AG10803 (cell line): Measurements from ENCODE around the gene MEF2D.

ENCODE experiments used
- DNase-seq: peaks from one replicate; pipeline ENCODE4 v3.0.0; 2010; ENCODE audit warnings: low read depth
- H3K4me3 ChIP-seq: 2 replicates; pipeline ENCODE4 v1.5.1; 2011; ENCODE audit warnings: mild to moderate bottlenecking, low read length, control low read depth
- TF ChIP-seq, protein P1 (sequence below): conservative IDR thresholded peaks from 2 replicates; pipeline ENCODE4 v1.5.1; 2011; ENCODE audit warnings: mild to moderate bottlenecking, low read length, control low read depth, inconsistent platforms

Gene MEF2D

GRCh38 chr1:156534424-156535060 is 34.0 kb upstream of the MEF2D start:
- no peak for DNase-seq
- TF ChIP-seq, protein P1, sequence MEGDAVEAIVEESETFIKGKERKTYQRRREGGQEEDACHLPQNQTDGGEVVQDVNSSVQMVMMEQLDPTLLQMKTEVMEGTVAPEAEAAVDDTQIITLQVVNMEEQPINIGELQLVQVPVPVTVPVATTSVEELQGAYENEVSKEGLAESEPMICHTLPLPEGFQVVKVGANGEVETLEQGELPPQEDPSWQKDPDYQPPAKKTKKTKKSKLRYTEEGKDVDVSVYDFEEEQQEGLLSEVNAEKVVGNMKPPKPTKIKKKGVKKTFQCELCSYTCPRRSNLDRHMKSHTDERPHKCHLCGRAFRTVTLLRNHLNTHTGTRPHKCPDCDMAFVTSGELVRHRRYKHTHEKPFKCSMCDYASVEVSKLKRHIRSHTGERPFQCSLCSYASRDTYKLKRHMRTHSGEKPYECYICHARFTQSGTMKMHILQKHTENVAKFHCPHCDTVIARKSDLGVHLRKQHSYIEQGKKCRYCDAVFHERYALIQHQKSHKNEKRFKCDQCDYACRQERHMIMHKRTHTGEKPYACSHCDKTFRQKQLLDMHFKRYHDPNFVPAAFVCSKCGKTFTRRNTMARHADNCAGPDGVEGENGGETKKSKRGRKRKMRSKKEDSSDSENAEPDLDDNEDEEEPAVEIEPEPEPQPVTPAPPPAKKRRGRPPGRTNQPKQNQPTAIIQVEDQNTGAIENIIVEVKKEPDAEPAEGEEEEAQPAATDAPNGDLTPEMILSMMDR: no peak
- H3K4me3 ChIP-seq: no peak overlapping the region

DNA sequence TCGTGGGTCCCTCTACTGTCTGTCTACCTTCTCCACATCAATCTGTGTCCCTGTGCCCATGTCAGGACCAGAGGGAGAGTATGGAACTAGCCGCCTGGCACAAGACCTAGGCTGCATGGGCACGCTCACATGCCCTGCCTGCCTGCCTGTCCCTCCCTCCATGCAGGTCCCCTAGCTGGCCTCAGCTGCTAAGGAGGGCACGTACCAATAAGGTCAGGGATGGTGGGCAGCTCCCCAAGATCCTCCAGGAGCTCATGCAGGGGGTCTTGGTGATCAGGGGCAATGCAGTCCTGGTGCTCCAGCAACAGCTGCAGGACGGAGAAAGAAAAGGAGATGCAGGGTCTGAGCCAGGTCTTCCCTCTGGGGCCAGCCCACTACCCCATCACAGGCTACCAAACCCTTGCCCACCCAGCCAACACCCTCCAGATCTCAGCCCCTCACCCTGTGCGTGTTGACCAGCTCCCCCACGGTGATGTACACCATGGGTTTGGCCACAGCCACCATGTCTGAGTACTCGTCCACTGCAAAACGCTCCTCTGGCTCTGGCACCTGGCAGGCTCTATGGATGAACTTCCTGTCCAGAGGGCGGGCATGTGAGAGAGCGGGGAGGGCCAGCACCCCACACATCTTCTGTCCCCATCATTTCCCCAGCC is 33.1 kb upstream of the MEF2D start:
- no peak overlapping the region for H3K4me3 ChIP-seq
- TF ChIP-seq, protein P1: no peak
- no peak for DNase-seq

- no peak for DNase-seq
- no peak overlapping the region for H3K4me3 ChIP-seq
- TF ChIP-seq, protein P1: no peak
Observed at GRCh38 chr1:156532374-156532773, 31.8 kb upstream of the MEF2D start.

- DNase-seq: no peak
- TF ChIP-seq, protein P1: no peak
- no peak overlapping the region for H3K4me3 ChIP-seq
Observed at GRCh38 chr1:156530006-156530405, 29.4 kb upstream of the MEF2D start.

DNA sequence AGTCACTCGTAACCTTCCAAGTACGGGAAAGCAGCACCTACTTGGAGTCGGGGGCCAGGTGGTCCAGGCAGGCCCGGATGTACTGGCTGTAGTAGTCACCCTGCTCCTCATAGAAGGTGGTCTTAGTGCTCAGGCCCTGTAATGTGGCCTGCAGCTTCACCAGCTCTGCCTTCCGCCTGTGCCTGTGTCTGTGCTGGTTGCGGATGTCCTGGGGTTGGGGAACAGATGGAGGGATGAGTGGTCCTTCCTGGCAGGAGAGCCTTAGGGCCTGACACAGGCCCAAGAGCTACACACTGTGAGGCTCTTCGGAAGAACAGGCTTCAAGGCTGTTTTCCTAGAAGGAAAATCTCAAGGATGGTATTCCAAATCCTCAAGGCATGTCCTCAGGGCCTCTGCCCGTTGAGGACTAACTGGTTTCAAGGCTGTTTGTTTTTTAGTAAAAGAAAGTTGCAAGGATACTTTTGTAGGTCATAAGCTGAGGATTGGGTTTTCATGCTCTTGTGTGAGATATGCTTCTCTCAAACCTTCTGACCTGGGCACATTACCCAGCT is 28.4 kb upstream of the MEF2D start:
- no peak overlapping the region for H3K4me3 ChIP-seq
- TF ChIP-seq, protein P1: no peak
- DNase-seq: no peak

DNA sequence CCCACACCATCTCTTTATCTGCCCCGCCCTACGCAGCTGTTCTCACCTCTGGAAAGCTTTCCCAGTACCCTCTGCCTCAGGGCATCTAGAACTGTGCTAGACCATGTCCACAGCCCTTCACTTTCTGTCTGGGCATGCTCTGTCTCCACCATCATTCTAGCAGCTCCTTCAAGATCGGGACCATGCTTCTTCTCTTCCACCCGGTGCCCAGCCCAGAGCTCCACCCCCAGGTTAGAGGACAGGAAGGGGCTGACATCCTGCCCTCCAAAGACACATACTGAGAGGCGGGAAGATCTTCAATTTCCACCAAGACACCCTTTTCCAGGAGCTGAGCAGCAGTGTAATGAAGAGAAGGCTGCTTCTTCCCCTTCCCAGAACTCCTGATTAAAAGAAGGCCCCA is 27.7 kb upstream of the MEF2D start:
- H3K4me3 ChIP-seq: no peak overlapping the region
- TF ChIP-seq, protein P1: no peak
- DNase-seq: no peak

DNA sequence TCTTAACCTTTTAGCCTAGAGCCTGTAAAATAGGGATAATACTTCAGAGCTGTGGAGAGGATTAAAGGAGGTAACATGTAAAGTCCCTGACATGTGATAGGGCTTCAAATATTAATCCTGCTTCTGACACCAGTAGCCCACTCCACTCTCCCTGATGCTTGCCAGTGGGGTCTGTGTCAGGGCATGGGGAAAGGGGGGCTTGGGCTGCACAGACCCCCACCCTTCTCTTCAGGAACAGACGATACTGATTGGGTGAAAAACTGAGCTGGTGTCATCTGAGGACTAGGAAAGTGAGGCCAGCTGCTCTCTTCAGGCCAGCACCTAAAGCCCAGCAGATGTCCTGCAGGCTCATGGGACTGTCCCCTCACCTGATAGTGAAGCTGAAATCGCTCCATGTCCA is 27.0 kb upstream of the MEF2D start:
- no peak for DNase-seq
- H3K4me3 ChIP-seq: no peak overlapping the region
- TF ChIP-seq, protein P1: no peak
